Measurements from ENCODE around the gene TUBA4A. TPM values are rescaled to one million over a fixed set of nuclear protein-coding genes. Genes with fewer than 3 reads are reported as not detected.

TUBA4A gene
- total RNA-seq, 1 donor from 2014 or later = 47.9 TPM

GRCh38 chr2:219245148-219245898 is 8.4 kb downstream of the TUBA4A start, which contains the start of the genes GLB1L and STK16:
TSS of gene GLB1L (minus strand) at chr2:219245444. CDS start at chr2:219243573, 1,871 bp downstream.
TSS of gene STK16 (plus strand) at chr2:219245479. CDS start at chr2:219246000, 521 bp downstream.
- DNase-seq (ENCODE audit: low read depth) (peak; percentile 70), FAIRE-seq (no peak)
- Histone ChIP-seq H3K27me3 (ENCODE audit: control insufficient read depth, insufficient read depth, low read length) (no peaks in the 10 kb centered on the region), H3K4me3 (ENCODE audit: low read depth, low read length) (peak within 1 kb of the TSS; percentile 57), H3K36me3 (ENCODE audit: control insufficient read depth, insufficient read depth, low read length) (peaks cover 10% of the 10 kb centered on the region)
- TF ChIP-seq, protein P1, sequence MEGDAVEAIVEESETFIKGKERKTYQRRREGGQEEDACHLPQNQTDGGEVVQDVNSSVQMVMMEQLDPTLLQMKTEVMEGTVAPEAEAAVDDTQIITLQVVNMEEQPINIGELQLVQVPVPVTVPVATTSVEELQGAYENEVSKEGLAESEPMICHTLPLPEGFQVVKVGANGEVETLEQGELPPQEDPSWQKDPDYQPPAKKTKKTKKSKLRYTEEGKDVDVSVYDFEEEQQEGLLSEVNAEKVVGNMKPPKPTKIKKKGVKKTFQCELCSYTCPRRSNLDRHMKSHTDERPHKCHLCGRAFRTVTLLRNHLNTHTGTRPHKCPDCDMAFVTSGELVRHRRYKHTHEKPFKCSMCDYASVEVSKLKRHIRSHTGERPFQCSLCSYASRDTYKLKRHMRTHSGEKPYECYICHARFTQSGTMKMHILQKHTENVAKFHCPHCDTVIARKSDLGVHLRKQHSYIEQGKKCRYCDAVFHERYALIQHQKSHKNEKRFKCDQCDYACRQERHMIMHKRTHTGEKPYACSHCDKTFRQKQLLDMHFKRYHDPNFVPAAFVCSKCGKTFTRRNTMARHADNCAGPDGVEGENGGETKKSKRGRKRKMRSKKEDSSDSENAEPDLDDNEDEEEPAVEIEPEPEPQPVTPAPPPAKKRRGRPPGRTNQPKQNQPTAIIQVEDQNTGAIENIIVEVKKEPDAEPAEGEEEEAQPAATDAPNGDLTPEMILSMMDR (IDR thresholded peaks at IDR 0.05; ENCODE audit: insufficient read depth, low read length, severe bottlenecking) = no peak

GRCh38 chr2:219244789-219245147 is 8.9 kb downstream of the TUBA4A start:
- H3K36me3 ChIP-seq (ENCODE audit: control insufficient read depth, insufficient read depth, low read length) = peaks cover 6% of the 10 kb centered on the region
- DNase-seq (ENCODE audit: low read depth) (no peak), FAIRE-seq (no peak)
- H3K4me3 ChIP-seq (ENCODE audit: low read depth, low read length) = peak overlapping the region; percentile 57
- no peaks in the 10 kb centered on the region for H3K27me3 ChIP-seq (ENCODE audit: control insufficient read depth, insufficient read depth, low read length)
- TF ChIP-seq, protein P1 (IDR thresholded peaks at IDR 0.05; ENCODE audit: insufficient read depth, low read length, severe bottlenecking) = no peak

- DNase-seq (ENCODE audit: low read depth) (no peak), FAIRE-seq (no peak)
- Histone ChIP-seq H3K4me3 (ENCODE audit: low read depth, low read length) (no peak overlapping the region), H3K36me3 (ENCODE audit: control insufficient read depth, insufficient read depth, low read length) (peaks cover 4% of the 10 kb centered on the region), H3K27me3 (ENCODE audit: control insufficient read depth, insufficient read depth, low read length) (no peaks in the 10 kb centered on the region)
- TF ChIP-seq, protein P1 (IDR thresholded peaks at IDR 0.05; ENCODE audit: insufficient read depth, low read length, severe bottlenecking) = no peak
Measured at GRCh38 chr2:219243291-219243761, 10.4 kb downstream of the TUBA4A start.

GRCh38 chr2:219234331-219234730 is 19.4 kb downstream of the TUBA4A start:
- FAIRE-seq (no peak), DNase-seq (ENCODE audit: low read depth) (no peak)
- H3K36me3 ChIP-seq (ENCODE audit: control insufficient read depth, insufficient read depth, low read length) = peaks cover 36% of the 10 kb centered on the region
- no peak overlapping the region for H3K4me3 ChIP-seq (ENCODE audit: low read depth, low read length)
- H3K27me3 ChIP-seq (ENCODE audit: control insufficient read depth, insufficient read depth, low read length) = no peaks in the 10 kb centered on the region
- TF ChIP-seq, protein P1 (IDR thresholded peaks at IDR 0.05; ENCODE audit: insufficient read depth, low read length, severe bottlenecking) = no peak

DNA sequence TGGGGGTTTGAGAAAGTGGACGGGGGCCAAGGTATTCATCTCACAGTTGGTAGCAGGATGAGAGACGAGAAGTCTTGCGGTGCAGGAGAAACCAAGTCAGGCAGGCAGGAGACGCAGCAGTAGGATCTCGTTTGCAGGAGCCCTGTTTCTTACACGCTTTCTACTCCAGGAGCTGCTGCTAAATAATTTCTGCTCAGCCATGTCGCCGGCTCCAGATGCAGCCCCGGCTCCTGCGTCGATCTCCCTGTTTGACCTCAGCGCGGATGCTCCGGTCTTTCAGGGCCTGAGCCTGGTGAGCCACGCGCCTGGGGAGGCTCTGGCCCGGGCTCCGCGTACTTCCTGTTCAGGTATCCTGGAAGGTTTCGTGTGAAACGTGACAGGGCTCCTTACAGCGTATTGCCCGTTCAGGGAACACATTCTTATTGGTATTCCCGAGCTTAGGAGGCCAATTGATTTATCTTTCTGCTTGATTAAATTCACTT is 23.6 kb downstream of the TUBA4A start:
- no peaks in the 10 kb centered on the region for H3K27me3 ChIP-seq (ENCODE audit: control insufficient read depth, insufficient read depth, low read length)
- H3K4me3 ChIP-seq (ENCODE audit: low read depth, low read length) = peak overlapping the region; percentile 80
- DNase-seq (ENCODE audit: low read depth) (peak; percentile 55), FAIRE-seq (no peak)
- TF ChIP-seq, protein P1 (IDR thresholded peaks at IDR 0.05; ENCODE audit: insufficient read depth, low read length, severe bottlenecking) = no peak
- peaks cover 27% of the 10 kb centered on the region for H3K36me3 ChIP-seq (ENCODE audit: control insufficient read depth, insufficient read depth, low read length)
